Naive thymus-derived CD8-positive, alpha-beta T cell (primary cell): ENCODE data around the gene BCAN. TPM values are rescaled to one million over a fixed set of nuclear protein-coding genes. Genes with fewer than 3 reads are reported as not detected.
A peak's percentile ranks its signal among the peaks of the same experiment; 100 is the strongest.

Source experiments
- ATAC-seq, 2 donors: fragments of 150-1000 bp; cut with Tn5 transposase in 1 of 2; sonication (Bioruptor Pico), chemical (Tn5 transposase) in 1 of 2; 1 replicate in 1 of 2; 2 replicates in 1 of 2; pipeline ENCODE4 v1.10.0; 2021; ENCODE audit warnings: mild to moderate bottlenecking in 2 of 2, moderate library complexity in 2 of 2
- POLR2A ChIA-PET: fragments of 350-600 bp; sonication (Branson Sonifier 250); formaldehyde crosslinking; loops from one replicate; lab custom pipeline; 2021; ENCODE audit warnings: antibody characterized with exemption; lab: Charles Lee
- DNase-seq, 10 donors: peaks; one replicate each; pipeline versions ENCODE4 v3.0.0 to v3.0.0-alpha.2; 2020 to 2022
- H3K27ac Mint-ChIP-seq, 10 donors: one replicate each; pipeline ENCODE4 v1.8.0; 2020 to 2022; ENCODE audit warnings: mild to moderate bottlenecking in 10 of 10, mixed read lengths in 10 of 10, moderate library complexity in 4 of 10, inconsistent platforms in 1 of 10
- H3K27me3 Mint-ChIP-seq, 5 donors: one replicate each; pipeline ENCODE4 v1.8.0; 2021 to 2022; ENCODE audit warnings: mixed read lengths in 5 of 5
- H3K36me3 Mint-ChIP-seq, 3 donors: one replicate each; pipeline ENCODE4 v1.8.0; 2020 to 2022; ENCODE audit warnings: mixed read lengths in 3 of 3, mild to moderate bottlenecking in 2 of 3, inconsistent platforms in 1 of 3
- H3K4me1 Mint-ChIP-seq, 4 donors: one replicate each; pipeline ENCODE4 v1.8.0; 2021 to 2022; ENCODE audit warnings: mixed read lengths in 4 of 4
- H3K4me3 Mint-ChIP-seq, 10 donors: one replicate each; pipeline ENCODE4 v1.8.0; 2020 to 2022; ENCODE audit warnings: mild to moderate bottlenecking in 10 of 10, mixed read lengths in 10 of 10, moderate library complexity in 6 of 10, inconsistent platforms in 1 of 10
- H3K9me3 Mint-ChIP-seq, 9 donors: one replicate each; pipeline ENCODE4 v1.8.0; 2020 to 2022; ENCODE audit warnings: mixed read lengths in 9 of 9, mild to moderate bottlenecking in 3 of 9, inconsistent platforms in 1 of 9, moderate library complexity in 1 of 9
- polyA plus RNA-seq, 3 donors: library from polyadenylated mRNA; unstranded; fragments of 300-500 nt; fragmentation: Illumina TruSeq; gene quantifications; one replicate each; pipeline ENCODE4 v1.2.3, GENCODE V29; 2021
- total RNA-seq, 8 experiments: library from RNA in 2 of 8; stranded (reverse) in 2 of 8; gene quantifications; one replicate each; pipeline ENCODE4 v1.2.3 and lab custom pipeline; 2021 to 2026

The BCAN gene
- total and polyA plus RNA-seq, 5 experiments from 2014 or later = not detected

DNA sequence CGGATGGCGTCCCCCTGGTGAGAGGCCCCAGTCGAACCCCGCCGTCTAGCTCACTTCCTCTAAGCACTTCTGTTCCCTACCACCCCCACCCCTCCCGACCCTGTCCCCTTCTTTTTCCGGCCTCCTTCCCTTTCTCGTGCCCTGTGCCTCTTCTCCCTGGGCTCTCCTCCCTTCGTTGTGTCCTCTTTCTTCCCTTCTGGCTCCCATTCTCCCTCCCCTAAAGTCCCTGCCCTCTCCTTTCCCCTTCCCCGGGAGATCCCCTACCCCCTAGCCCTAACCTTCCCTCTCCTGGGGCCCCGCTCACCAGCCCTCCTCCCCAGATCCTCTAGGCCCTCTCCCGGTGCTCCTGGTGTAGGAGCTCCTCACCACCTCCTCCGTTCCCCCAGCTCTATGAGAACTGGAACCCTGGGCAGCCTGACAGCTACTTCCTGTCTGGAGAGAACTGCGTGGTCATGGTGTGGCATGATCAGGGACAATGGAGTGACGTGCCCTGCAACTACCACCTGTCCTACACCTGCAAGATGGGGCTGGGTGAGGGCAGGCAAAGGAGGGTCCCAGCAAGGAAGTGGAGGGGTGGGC, 15.9 kb downstream of the BCAN start:
- H3K4me1 Mint-ChIP-seq = peaks cover 31 to 60% (median 56%) of the 10 kb centered on the region in 4 donors
- peaks cover 36 to 49% (median 46%) of the 10 kb centered on the region in 5 donors for H3K27me3 Mint-ChIP-seq
- DNase-seq (no peak), ATAC-seq (no peak)
- H3K9me3 Mint-ChIP-seq = no peaks in the 10 kb centered on the region
- POLR2A ChIA-PET = interaction anchor here (1.3 kb wide), 1 partner anchor 70 kb away, joined by 3 read pairs; the partner anchor contains the start of genes ISG20L2 and METTL25B
- peaks cover 0 to 2% (median 0%) of the 10 kb centered on the region in 3 donors for H3K36me3 Mint-ChIP-seq
- peak overlapping the region; percentile 71 to 90 (median 82) for H3K4me3 Mint-ChIP-seq
- peak overlapping the region in 5 of 10 donors; percentile 33 to 88 (median 72) for H3K27ac Mint-ChIP-seq

DNA sequence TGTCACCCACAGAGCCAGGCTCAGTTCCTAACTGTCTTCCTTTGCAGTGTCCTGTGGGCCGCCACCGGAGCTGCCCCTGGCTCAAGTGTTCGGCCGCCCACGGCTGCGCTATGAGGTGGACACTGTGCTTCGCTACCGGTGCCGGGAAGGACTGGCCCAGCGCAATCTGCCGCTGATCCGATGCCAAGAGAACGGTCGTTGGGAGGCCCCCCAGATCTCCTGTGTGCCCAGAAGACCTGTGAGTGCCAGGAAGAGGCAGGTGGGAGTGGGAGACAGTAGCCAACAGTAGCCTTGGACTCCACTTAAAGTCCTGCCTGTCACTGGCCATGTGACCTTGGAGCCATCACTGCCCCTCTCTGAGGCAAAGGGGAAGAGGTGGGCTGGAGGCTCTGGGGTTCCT, 16.6 kb downstream of the BCAN start:
- no peaks in the 10 kb centered on the region for H3K9me3 Mint-ChIP-seq
- peaks cover 29 to 42% (median 39%) of the 10 kb centered on the region in 5 donors for H3K27me3 Mint-ChIP-seq
- H3K36me3 Mint-ChIP-seq = peaks cover 0 to 2% (median 0%) of the 10 kb centered on the region in 3 donors
- H3K4me3 Mint-ChIP-seq = peak overlapping the region in 4 of 10 donors; percentile 7 to 84 (median 39)
- DNase-seq (no peak), ATAC-seq (no peak)
- no peak overlapping the region for H3K27ac Mint-ChIP-seq
- peaks cover 31 to 63% (median 57%) of the 10 kb centered on the region in 4 donors for H3K4me1 Mint-ChIP-seq
- POLR2A ChIA-PET = no interaction called here

DNA sequence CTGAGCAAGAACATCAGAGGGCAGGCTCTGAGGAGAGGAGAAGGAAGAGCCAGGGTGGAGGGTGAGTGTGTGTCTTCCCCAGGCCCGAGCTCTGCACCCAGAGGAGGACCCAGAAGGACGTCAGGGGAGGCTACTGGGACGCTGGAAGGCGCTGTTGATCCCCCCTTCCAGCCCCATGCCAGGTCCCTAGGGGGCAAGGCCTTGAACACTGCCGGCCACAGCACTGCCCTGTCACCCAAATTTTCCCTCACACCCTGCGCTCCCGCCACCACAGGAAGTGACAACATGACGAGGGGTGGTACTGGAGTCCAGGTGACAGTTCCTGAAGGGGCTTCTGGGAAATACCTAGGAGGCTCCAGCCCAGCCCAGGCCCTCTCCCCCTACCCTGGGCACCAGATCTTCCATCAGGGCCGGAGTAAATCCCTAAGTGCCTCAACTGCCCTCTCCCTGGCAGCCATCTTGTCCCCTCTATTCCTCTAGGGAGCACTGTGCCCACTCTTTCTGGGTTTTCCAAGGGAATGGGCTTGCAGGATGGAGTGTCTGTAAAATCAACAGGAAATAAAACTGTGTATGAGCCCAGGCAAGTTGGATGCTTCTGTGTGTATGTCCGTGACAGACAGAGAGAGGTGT, 17.1 kb downstream of the BCAN start:
- peak overlapping the region in 4 of 10 donors; percentile 13 to 87 (median 52) for H3K27ac Mint-ChIP-seq
- POLR2A ChIA-PET = interaction anchor here (1.4 kb wide), 1 partner anchor 47 kb away, joined by 4 read pairs; no protein-coding TSS in a partner anchor

DNA sequence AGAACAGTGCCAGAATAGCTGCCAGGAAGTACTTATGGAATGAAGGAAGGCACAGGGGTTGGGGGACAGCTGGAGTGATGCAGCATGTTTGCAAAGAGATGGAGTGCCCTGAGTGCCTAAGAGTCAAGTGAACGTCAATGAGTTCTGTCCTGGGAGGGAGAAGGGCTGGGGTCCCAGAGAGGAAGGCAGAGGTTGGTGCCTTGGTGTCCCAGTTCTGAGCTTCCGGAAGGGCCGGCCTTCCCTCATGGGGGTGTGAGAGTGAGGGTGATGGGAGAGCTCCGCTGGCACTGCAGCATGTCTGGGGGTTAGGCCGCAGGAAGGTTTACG, 17.7 kb downstream of the BCAN start:
- Mint-ChIP-seq H3K36me3 (no peaks in the 10 kb centered on the region), H3K4me1 (peaks cover 33 to 68% (median 57%) of the 10 kb centered on the region in 4 donors), H3K27me3 (peaks cover 19 to 31% (median 29%) of the 10 kb centered on the region in 5 donors), H3K9me3 (no peaks in the 10 kb centered on the region), H3K4me3 (peak overlapping the region; percentile 6 to 83 (median 52)), H3K27ac (peak overlapping the region in 9 of 10 donors; percentile 12 to 87 (median 65))
- DNase-seq = no peak
- POLR2A ChIA-PET = interaction anchor here (1.4 kb wide), 1 partner anchor 47 kb away, joined by 4 read pairs; no protein-coding TSS in a partner anchor
- ATAC-seq = no peak

More for the DNA sequence above, 17.1 kb downstream of the BCAN start:
- Mint-ChIP-seq H3K4me3 (peak overlapping the region in 5 of 10 donors; percentile 36 to 84 (median 50)), H3K4me1 (peaks cover 31 to 64% (median 57%) of the 10 kb centered on the region in 4 donors), H3K9me3 (no peaks in the 10 kb centered on the region), H3K36me3 (peaks cover 0 to 2% (median 0%) of the 10 kb centered on the region in 3 donors), H3K27me3 (peaks cover 24 to 37% (median 34%) of the 10 kb centered on the region in 5 donors)
- DNase-seq = no peak
- ATAC-seq = no peak

DNA sequence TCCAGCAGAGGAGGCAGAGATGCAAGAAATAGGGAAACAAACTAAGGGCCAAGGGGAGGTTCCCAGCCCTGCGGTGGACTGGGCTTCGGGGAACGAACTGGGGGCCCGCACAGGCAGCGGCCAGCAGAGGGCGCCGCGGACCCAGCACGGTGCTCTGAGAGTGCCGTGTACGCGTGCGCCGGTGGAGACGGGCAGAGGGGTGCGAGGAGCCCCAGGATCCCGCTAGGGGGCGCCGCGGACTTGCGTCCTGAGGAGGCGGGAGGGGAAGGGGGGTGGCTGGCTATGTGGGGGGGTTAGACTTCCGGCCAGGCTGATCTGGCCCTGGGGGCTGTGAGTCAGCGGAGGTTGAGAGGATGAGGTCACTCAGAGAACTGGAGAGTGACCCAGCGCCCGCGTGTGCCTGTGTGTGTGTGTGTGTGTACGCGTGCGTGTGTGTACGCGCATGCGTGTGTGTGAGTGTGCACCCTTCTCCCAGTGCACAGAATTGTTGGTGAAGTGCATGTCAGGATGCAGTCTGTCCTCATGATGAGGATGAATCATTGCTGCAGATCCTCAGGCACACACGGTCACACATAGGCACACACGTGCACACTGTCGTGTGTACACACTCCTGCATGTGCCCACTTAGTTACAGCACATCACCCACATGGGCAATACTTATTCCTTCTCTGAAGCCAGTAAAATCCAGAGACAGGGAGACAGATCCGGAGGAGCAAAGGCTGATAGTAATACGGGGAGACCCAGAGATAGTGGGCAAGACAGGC, 18.3 kb downstream of the BCAN start:
- peaks cover 33 to 71% (median 57%) of the 10 kb centered on the region in 4 donors for H3K4me1 Mint-ChIP-seq
- H3K27ac Mint-ChIP-seq = peak overlapping the region; percentile 27 to 87 (median 64)
- H3K27me3 Mint-ChIP-seq = peaks cover 16 to 26% (median 23%) of the 10 kb centered on the region in 5 donors
- peak; percentile 85 to 89 for ATAC-seq
- H3K36me3 Mint-ChIP-seq = no peaks in the 10 kb centered on the region
- no peaks in the 10 kb centered on the region for H3K9me3 Mint-ChIP-seq
- peak; percentile 82 to 98 (median 90) for DNase-seq
- POLR2A ChIA-PET = interaction anchor here (1.4 kb wide), 1 partner anchor 46 kb away, joined by 4 read pairs; no protein-coding TSS in a partner anchor
- peak overlapping the region; percentile 25 to 83 (median 52) for H3K4me3 Mint-ChIP-seq

DNA sequence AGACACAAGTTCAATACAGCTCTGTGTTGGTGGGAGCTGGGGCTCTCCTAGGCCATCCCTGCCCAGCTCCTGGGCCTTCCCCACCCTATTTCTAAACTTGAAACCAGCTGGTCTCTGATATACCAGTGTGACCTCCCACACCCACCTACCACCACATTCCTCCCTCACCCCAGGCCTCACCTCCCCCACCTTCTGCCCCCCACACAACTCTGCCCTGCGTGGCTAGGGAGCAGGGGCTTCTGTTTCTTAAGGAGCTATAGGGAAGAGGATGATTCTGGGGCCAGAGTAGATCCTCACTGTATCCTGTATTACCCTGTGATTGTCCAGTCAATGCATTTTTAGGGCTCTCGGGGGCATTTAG, 18.8 kb downstream of the BCAN start:
- peak overlapping the region in 2 of 10 donors; percentile 22 to 31 for H3K4me3 Mint-ChIP-seq
- POLR2A ChIA-PET = no interaction called here
- no peak for DNase-seq
- H3K27me3 Mint-ChIP-seq = peaks cover 11 to 20% (median 19%) of the 10 kb centered on the region in 5 donors
- peaks cover 34 to 75% (median 57%) of the 10 kb centered on the region in 4 donors for H3K4me1 Mint-ChIP-seq
- no peaks in the 10 kb centered on the region for H3K36me3 Mint-ChIP-seq
- no peak for ATAC-seq
- H3K9me3 Mint-ChIP-seq = no peaks in the 10 kb centered on the region
- H3K27ac Mint-ChIP-seq = peak overlapping the region in 2 of 10 donors; percentile 8 to 73

DNA sequence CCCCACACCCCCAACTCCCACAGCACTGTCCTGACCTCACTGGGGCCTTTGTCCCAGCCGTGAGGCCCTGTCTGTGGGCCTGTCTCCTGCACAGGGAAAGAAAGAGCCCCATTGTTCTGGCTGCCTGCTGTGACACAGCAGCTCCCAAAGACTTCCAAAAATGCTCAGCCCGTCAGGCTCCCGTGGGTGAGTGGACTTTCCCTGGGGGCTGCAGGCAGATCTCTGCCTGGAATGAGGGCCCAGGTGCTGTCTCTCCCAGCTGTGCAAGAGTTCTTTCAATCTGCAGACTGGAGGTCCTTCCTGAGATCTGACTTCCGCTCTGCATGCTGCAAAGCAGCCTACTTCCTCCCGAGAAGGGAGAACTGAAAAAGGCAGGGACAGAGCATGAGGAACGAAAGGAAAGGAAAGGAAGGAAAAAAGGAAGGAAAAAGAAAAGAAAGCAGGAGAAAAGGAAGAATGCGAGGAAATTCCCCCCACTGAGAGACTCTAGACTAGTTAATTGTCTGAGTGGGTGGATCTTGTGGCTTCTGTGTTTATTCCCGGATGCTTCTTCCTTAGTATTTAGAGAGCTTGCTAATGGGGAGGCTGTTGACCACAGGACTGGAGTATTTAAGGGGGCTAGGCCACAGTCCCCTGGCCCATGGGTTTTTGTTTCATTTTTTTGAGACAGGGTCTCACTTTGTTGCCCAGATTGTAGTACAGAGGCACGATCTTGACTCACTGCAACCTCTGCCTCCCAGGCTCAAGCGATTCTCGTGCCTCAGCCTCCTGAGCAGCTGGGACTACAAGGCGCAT, 20.3 kb downstream of the BCAN start:
- ATAC-seq = no peak
- H3K36me3 Mint-ChIP-seq = no peaks in the 10 kb centered on the region
- H3K27ac Mint-ChIP-seq = peak overlapping the region in 2 of 10 donors; percentile 29 to 53
- no peaks in the 10 kb centered on the region for H3K9me3 Mint-ChIP-seq
- DNase-seq = no peak
- peaks cover 29 to 67% (median 45%) of the 10 kb centered on the region in 4 donors for H3K4me1 Mint-ChIP-seq
- H3K27me3 Mint-ChIP-seq = peaks cover 3 to 10% (median 6%) of the 10 kb centered on the region in 5 donors
- POLR2A ChIA-PET = no interaction called here
- peak overlapping the region in 2 of 10 donors; percentile 1 to 36 for H3K4me3 Mint-ChIP-seq

DNA sequence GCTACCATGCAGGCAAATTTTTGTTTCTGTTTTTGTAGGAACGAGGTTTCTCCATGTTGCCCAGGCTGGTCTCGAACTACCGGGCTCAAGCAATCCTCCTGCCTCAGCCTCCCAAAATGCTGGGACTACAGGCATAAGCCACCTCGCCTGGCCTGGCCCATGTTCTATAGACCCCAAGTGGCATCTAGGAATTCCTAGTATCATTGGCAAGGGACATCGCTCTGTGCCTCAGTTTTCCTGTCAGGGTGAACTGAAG, 20.8 kb downstream of the BCAN start:
- no peaks in the 10 kb centered on the region for H3K9me3 Mint-ChIP-seq
- POLR2A ChIA-PET = no interaction called here
- ATAC-seq = no peak
- no peak overlapping the region for H3K4me3 Mint-ChIP-seq
- peaks cover 25 to 62% (median 40%) of the 10 kb centered on the region in 4 donors for H3K4me1 Mint-ChIP-seq
- DNase-seq = no peak
- peak overlapping the region in 3 of 10 donors; percentile 12 to 65 (median 60) for H3K27ac Mint-ChIP-seq
- peaks cover 0 to 5% (median under 1%) of the 10 kb centered on the region in 5 donors for H3K27me3 Mint-ChIP-seq
- no peaks in the 10 kb centered on the region for H3K36me3 Mint-ChIP-seq

DNA sequence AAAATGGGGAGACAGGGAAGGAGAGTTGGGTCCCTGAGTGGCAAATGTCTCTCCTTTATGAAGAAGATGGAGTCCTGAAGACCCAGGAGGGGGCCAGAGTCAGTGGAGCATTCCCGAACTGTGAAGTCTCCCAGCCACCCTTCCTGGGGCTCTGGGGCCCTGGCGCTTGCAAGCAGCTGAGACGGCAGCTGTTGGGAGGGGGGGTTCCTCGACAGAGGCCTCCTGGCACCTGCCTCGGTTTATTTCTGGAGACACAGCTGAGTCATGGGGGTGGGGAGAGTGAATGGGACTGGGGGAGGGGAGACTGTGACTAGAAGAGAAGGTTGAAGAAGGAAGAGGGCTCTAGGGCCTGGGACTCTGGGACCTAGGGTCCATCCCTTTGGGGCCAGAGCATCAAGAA, 21.3 kb downstream of the BCAN start:
- no peaks in the 10 kb centered on the region for H3K9me3 Mint-ChIP-seq
- no peaks in the 10 kb centered on the region for H3K36me3 Mint-ChIP-seq
- POLR2A ChIA-PET = no interaction called here
- ATAC-seq = no peak
- peaks cover 22 to 61% (median 36%) of the 10 kb centered on the region in 4 donors for H3K4me1 Mint-ChIP-seq
- H3K27ac Mint-ChIP-seq = no peak overlapping the region
- no peak overlapping the region for H3K4me3 Mint-ChIP-seq
- peaks cover 0 to 5% (median 0%) of the 10 kb centered on the region in 5 donors for H3K27me3 Mint-ChIP-seq
- no peak for DNase-seq

DNA sequence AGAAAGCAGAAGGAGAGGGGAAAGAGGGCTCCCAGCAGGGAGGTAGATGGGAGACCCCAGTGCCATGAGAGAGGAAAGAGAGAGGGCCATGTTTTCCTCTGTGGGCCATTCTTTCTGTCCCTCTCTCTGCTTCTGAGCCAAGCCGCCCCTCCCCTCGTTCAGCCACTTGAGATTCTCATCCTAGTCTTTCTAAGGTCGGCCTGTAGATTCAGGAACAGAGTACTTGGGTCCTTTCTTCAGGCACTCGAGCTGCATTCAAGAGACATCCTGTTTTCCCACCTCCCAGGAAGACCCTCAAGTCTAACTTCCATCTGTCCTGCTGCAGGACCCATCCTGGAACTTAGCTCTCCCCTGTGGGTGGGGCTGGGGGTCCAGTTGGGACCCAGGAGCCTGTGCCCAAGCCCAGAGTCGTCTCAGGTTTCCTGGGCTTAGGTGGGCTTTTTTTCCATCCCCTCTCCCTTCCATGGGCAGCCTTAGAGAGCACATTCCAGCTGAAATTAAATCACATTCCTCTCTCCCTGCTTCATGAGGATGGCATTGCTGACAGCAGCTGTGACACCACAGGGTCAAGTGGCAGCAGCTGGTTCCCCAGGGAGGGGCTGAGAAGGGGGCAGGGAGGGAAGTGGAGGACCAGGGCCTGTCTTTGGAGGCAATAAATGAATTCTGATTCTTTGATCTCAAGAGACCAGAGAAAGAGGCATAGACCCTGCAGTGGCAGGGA, 22.3 kb downstream of the BCAN start:
- DNase-seq (no peak), ATAC-seq (no peak)
- H3K36me3 Mint-ChIP-seq = no peaks in the 10 kb centered on the region
- peak overlapping the region in 1 of 10 donors; percentile 27 for H3K27ac Mint-ChIP-seq
- peaks cover 0 to 5% (median 0%) of the 10 kb centered on the region in 5 donors for H3K27me3 Mint-ChIP-seq
- peaks cover 22 to 56% (median 29%) of the 10 kb centered on the region in 4 donors for H3K4me1 Mint-ChIP-seq
- H3K4me3 Mint-ChIP-seq = no peak overlapping the region
- H3K9me3 Mint-ChIP-seq = no peaks in the 10 kb centered on the region
- POLR2A ChIA-PET = no interaction called here

DNA sequence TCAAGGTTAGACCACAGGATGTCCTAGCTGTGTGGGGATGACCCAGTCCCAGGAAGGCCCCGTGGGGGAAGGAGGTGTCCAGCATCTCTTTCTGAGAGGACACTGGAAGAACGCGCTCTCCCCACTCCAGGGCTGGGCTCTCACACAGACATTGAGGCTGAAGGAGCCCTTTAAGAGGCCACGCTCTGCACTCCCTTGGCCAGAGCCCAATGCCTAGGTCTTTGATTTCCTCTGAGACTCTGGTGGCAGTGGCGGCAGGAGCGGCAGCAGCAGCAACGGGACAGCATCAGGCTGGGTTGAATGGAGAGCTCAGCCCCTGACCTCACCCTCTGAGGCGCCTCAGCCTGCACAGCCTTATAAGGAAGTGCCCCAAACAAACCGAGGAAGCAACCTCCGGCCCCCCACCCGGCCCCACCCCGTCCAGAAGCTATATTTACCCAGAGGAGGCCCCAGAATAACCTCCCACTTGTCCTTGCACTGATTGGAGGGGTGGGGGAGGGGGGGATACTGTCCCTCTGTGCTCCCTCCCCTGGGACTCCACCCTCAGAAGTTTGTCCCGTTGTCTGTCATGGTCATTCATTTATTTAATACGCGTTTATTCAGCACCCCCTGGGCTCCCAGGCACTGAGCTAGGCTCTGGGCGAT, 23.0 kb downstream of the BCAN start:
- ATAC-seq = no peak
- DNase-seq = no peak
- Mint-ChIP-seq H3K36me3 (no peaks in the 10 kb centered on the region), H3K9me3 (no peaks in the 10 kb centered on the region), H3K4me1 (peaks cover 16 to 49% (median 22%) of the 10 kb centered on the region in 4 donors), H3K27me3 (peaks cover 0 to 5% (median 0%) of the 10 kb centered on the region in 5 donors), H3K27ac (no peak overlapping the region), H3K4me3 (no peak overlapping the region)
- POLR2A ChIA-PET = no interaction called here
